OCI-LY3 (cell line): ENCODE data around the gene ZNF613.
"Not testable (repeated sequence)": the region's sequence is repeated elsewhere in the genome, so short reads cannot be mapped to it uniquely, and the experiment has no call there.

Source experiments
- H2AFZ ChIP-seq: fragments of 200-600, 300-600 bp; shearing (Covaris generic); 2 replicates; pipeline ENCODE4 v1.6.0; 2014; ENCODE audit warnings: antibody characterized with exemption, low read depth, low read length
- H3K27ac ChIP-seq: fragments of 200-600, 300-600 bp; sonication (generic); 2 replicates; pipeline ENCODE4 v1.5.1; 2014; ENCODE audit warnings: mild to moderate bottlenecking, low read length, moderate library complexity, mixed read lengths
- H3K27me3 ChIP-seq: fragments of 200-600, 300-600 bp; sonication (generic); 2 replicates; pipeline ENCODE4 v1.6.1; 2014; ENCODE audit warnings: low read depth, low read length, mixed read lengths
- H3K36me3 ChIP-seq: fragments of 200-600, 300-600 bp; sonication (generic); replicated peaks from 2 replicates; pipeline ENCODE3; 2014; ENCODE audit warnings: low read depth, low read length, mixed read lengths
- H3K4me1 ChIP-seq: fragments of 300-600, 200-600 bp; sonication (generic); 2 replicates; pipeline ENCODE4 v1.6.1; 2014; ENCODE audit warnings: low read length, mixed read lengths
- H3K4me2 ChIP-seq: fragments of 200-600, 300-600 bp; sonication (generic); 2 replicates; pipeline ENCODE4 v1.6.1; 2014; ENCODE audit warnings: low read length, mixed read lengths
- H3K4me3 ChIP-seq: fragments of 300-600, 200-600 bp; sonication (generic); 2 replicates; pipeline ENCODE4 v1.5.1; 2014; ENCODE audit warnings: antibody characterized with exemption, mild to moderate bottlenecking, low read length, moderate library complexity
- H3K79me2 ChIP-seq: fragments of 300-600, 200-600 bp; shearing (Covaris generic); 2 replicates; pipeline ENCODE4 v1.6.1; 2014; ENCODE audit warnings: mild to moderate bottlenecking, low read length, mixed read lengths
- H3K9ac ChIP-seq: fragments of 300-600, 200-600 bp; shearing (Covaris generic); 2 replicates; pipeline ENCODE4 v1.6.0; 2014; ENCODE audit warnings: mild to moderate bottlenecking, low read length, moderate library complexity
- H3K9me3 ChIP-seq: fragments of 200-600, 300-600 bp; shearing (Covaris generic); 2 replicates; pipeline ENCODE4 v1.6.1; 2014; ENCODE audit warnings: low read length, mixed read lengths; ENCODE audit not compliant: insufficient read depth
- H4K20me1 ChIP-seq: fragments of 200-600, 300-600 bp; sonication (generic); 2 replicates; pipeline ENCODE4 v1.6.1; 2016; ENCODE audit warnings: low read length, mixed read lengths; ENCODE audit not compliant: insufficient read depth
- CTCF ChIP-seq: fragments of 200-600, 300-600 bp; sonication (generic); IDR thresholded peaks from 2 replicates; pipeline ENCODE4 v1.5.1; 2014; ENCODE audit warnings: antibody characterized with exemption, low read length, low read depth
- EZH2phosphoT487 ChIP-seq: fragments of 200-600 bp; shearing (Covaris generic); IDR thresholded peaks from 2 replicates; pipeline ENCODE4 v1.6.1; 2018; ENCODE audit warnings: antibody characterized with exemption, mixed run types, low read depth

The ZNF613 gene

GRCh38 chr19:51903192-51903591 is 24.1 kb upstream of the ZNF613 start:
- Histone ChIP-seq H3K9ac (no peak overlapping the region), H3K27me3 (no peaks in the 10 kb centered on the region), H3K27ac (no peak overlapping the region), H2AFZ (no peak overlapping the region), H3K4me1 (no peaks in the 10 kb centered on the region), H3K9me3 (peaks cover 14% of the 10 kb centered on the region), H3K4me2 (no peak overlapping the region), H3K36me3 (peaks cover 32% of the 10 kb centered on the region), H4K20me1 (no peaks in the 10 kb centered on the region), H3K4me3 (no peak overlapping the region), H3K79me2 (peaks cover 25% of the 10 kb centered on the region)
- TF ChIP-seq CTCF (no peak), EZH2phosphoT487 (no peak)

GRCh38 chr19:51904331-51905165 is 22.7 kb upstream of the ZNF613 start, which contains the start of gene ZNF649:
ZNF649 (minus strand) TSS chr19:51905017; CDS start chr19:51900107, 4,910 bp downstream.
- no peak within 1 kb of the TSS; the same call in 1 of the 2 replicates for H3K27ac ChIP-seq
- H3K9me3 ChIP-seq, result peaks cover 14% of the 10 kb centered on the region
- peaks cover 25% of the 10 kb centered on the region for H3K36me3 ChIP-seq
- no peaks in the 10 kb centered on the region for H3K27me3 ChIP-seq
- no peak for TF ChIP-seq CTCF
- TF ChIP-seq EZH2phosphoT487, result no peak
- peaks cover 25% of the 10 kb centered on the region for H3K79me2 ChIP-seq
- H4K20me1 ChIP-seq, result no peaks in the 10 kb centered on the region
- H2AFZ ChIP-seq, result no peak within 1 kb of the TSS
- no peaks in the 10 kb centered on the region for H3K4me1 ChIP-seq
- H3K4me2 ChIP-seq, result peak within 1 kb of the TSS; percentile 21
- H3K4me3 ChIP-seq, result peak within 1 kb of the TSS; percentile 70
- peak within 1 kb of the TSS; percentile 48 for H3K9ac ChIP-seq

- H3K27me3 ChIP-seq, result no peaks in the 10 kb centered on the region
- H3K9me3 ChIP-seq, result peaks cover 14% of the 10 kb centered on the region
- peaks cover 20% of the 10 kb centered on the region for H3K36me3 ChIP-seq
- no peak overlapping the region for H3K4me2 ChIP-seq
- TF ChIP-seq CTCF, result no peak
- TF ChIP-seq EZH2phosphoT487, result no peak
- H2AFZ ChIP-seq, result no peak overlapping the region
- no peak overlapping the region for H3K27ac ChIP-seq
- H4K20me1 ChIP-seq, result no peaks in the 10 kb centered on the region
- H3K4me1 ChIP-seq, result no peaks in the 10 kb centered on the region
- H3K4me3 ChIP-seq, result no peak overlapping the region
- H3K79me2 ChIP-seq, result peaks cover 25% of the 10 kb centered on the region
- H3K9ac ChIP-seq, result no peak overlapping the region
Measured at GRCh38 chr19:51905206-51905605, 22.1 kb upstream of the ZNF613 start.

GRCh38 chr19:51905639-51906038 is 21.6 kb upstream of the ZNF613 start:
- peaks cover 14% of the 10 kb centered on the region for H3K9me3 ChIP-seq
- H3K27ac ChIP-seq, H3K4me2 ChIP-seq, H3K9ac ChIP-seq, H3K27me3 ChIP-seq, H3K4me1 ChIP-seq, H2AFZ ChIP-seq, H4K20me1 ChIP-seq, H3K4me3 ChIP-seq: not testable (repeated sequence)
- peaks cover 25% of the 10 kb centered on the region for H3K79me2 ChIP-seq
- H3K36me3 ChIP-seq, result peaks cover 19% of the 10 kb centered on the region

- Histone ChIP-seq H3K79me2 (peaks cover 25% of the 10 kb centered on the region), H3K36me3 (peaks cover 15% of the 10 kb centered on the region), H3K9me3 (peaks cover 10% of the 10 kb centered on the region)
- not testable (repeated sequence) for H2AFZ ChIP-seq, H4K20me1 ChIP-seq, H3K4me2 ChIP-seq, H3K4me3 ChIP-seq, H3K9ac ChIP-seq, H3K4me1 ChIP-seq, H3K27me3 ChIP-seq, H3K27ac ChIP-seq
Measured at GRCh38 chr19:51906108-51906507, 21.2 kb upstream of the ZNF613 start.

- not testable (repeated sequence) for H3K36me3 ChIP-seq, H3K9me3 ChIP-seq, H3K4me1 ChIP-seq, H3K9ac ChIP-seq, H2AFZ ChIP-seq, H3K4me2 ChIP-seq, H4K20me1 ChIP-seq, H3K27ac ChIP-seq, H3K27me3 ChIP-seq, H3K4me3 ChIP-seq
- peaks cover 17% of the 10 kb centered on the region for H3K79me2 ChIP-seq
Measured at GRCh38 chr19:51907981-51908380, 19.3 kb upstream of the ZNF613 start.
